AG04450 (cell line): ENCODE results near the gene FBXW7. TPM values are rescaled to one million over a fixed set of nuclear protein-coding genes. Genes with fewer than 3 reads are reported as not detected.

ENCODE experiments used
- CTCF ChIA-PET: fragments of 300-600, 350-600 bp; formaldehyde crosslinking; extraction: SDS; loops from one replicate; lab custom pipeline; 2022; ENCODE audit warnings: antibody characterized with exemption, inconsistent platforms; lab: Charles Lee
- POLR2A ChIA-PET: fragments of 350-600 bp; formaldehyde crosslinking; extraction: SDS; loops from one replicate; lab custom pipeline; 2021; ENCODE audit warnings: antibody characterized with exemption, inconsistent platforms; lab: Yijun Ruan, JAX
- DNase-seq: peaks from one replicate; pipeline ENCODE4 v3.0.0-alpha.2; 2011; ENCODE audit warnings: low read depth, low spot score
- H3K27ac ChIP-seq: one replicate; pipeline ENCODE4 v1.5.1; 2012; ENCODE audit warnings: low read depth, low read length, control low read depth
- H3K27me3 ChIP-seq: one replicate; pipeline ENCODE4 v1.6.0; 2012; ENCODE audit warnings: low read length; ENCODE audit not compliant: control insufficient read depth, insufficient read depth
- H3K4me3 ChIP-seq: 2 replicates; pipeline ENCODE4 v1.5.1; 2011; ENCODE audit warnings: mild to moderate bottlenecking, low read depth, low read length, control low read depth
- H3K9me3 ChIP-seq: 2 replicates; pipeline ENCODE4 v1.5.1; 2012; ENCODE audit warnings: low read length; ENCODE audit not compliant: control insufficient read depth, insufficient read depth
- CTCF ChIP-seq: IDR thresholded peaks from 2 replicates; pipeline ENCODE4 v1.5.1; 2011; ENCODE audit warnings: low read depth, low read length, control low read depth, inconsistent platforms
- polyA plus RNA-seq: library from polyadenylated mRNA; depleted of rRNA; stranded (reverse); fragments of >200 nt; gene quantifications from 2 replicates; pipeline ENCODE4 v1.2.3, GENCODE V29; 2011

FBXW7 gene
- polyA plus RNA-seq, 1 experiment, result 16.3 TPM

- H3K27ac ChIP-seq, result no peak overlapping the region
- no peak for TF ChIP-seq CTCF
- H3K4me3 ChIP-seq, result no peak overlapping the region
- DNase-seq, result no peak
- CTCF ChIA-PET, result interaction anchor here (1.5 to 4.0 kb wide), 2 partner anchors 38 to 176 kb away, joined by 4 to 22 read pairs; no protein-coding TSS in a partner anchor
- no peaks in the 10 kb centered on the region for H3K27me3 ChIP-seq
- H3K9me3 ChIP-seq, result no peaks in the 10 kb centered on the region; the same call in 1 of the 2 replicates
- POLR2A ChIA-PET, result no interaction called here
These were observed 71.7 kb downstream of the FBXW7 start for GRCh38 chr4:152464030-152464823.

DNA sequence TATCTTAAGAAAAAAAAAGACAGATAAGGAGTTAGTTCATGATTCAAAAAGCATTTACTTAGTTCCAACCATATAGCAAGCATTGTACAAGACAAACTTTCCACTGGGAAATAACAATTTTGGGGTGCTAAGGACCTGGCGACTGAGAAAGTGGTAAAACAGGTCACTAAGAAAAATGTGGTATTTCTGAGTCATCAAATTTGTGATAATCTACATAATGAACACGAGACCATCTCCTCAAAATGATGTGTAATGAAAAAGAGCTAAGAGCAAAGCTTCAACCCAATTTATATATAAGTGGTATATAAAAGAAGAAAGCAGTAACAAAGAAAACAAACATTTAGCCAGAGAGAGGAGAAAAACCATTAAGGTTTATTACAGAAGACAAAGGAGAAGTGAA, 72.3 kb downstream of the FBXW7 start:
- Histone ChIP-seq H3K9me3 (no peaks in the 10 kb centered on the region; the same call in 1 of the 2 replicates), H3K4me3 (no peak overlapping the region), H3K27me3 (no peaks in the 10 kb centered on the region), H3K27ac (no peak overlapping the region)
- ChIA-PET CTCF (interaction anchor here (4.0 kb wide), 1 partner anchor 38 kb away, joined by 22 read pairs; no protein-coding TSS in a partner anchor), POLR2A (no interaction called here)
- no peak for TF ChIP-seq CTCF
- DNase-seq, result no peak

DNA sequence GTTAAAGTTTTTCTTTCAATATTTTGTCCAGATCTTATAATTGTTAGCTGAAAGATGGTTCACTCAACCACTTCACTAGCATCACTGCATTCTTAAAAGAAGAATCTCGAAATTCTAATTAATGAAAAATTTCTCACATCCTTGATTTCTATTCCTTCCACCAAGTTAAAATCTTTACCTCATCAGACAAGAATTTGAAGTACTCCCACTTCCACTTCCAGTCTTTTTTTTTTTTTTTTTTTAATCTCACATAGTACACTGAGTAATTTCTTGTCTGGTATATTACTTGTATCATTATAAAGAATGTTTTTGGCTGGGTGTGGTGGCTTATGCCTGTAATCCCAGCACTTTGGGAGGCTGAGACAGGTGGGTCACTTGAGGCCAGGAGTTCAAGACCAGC, 73.2 kb downstream of the FBXW7 start:
- Histone ChIP-seq H3K9me3 (no peaks in the 10 kb centered on the region; the same call in 1 of the 2 replicates), H3K4me3 (no peak overlapping the region), H3K27me3 (no peaks in the 10 kb centered on the region), H3K27ac (no peak overlapping the region)
- no peak for TF ChIP-seq CTCF
- no peak for DNase-seq
- ChIA-PET POLR2A (no interaction called here), CTCF (interaction anchor here (1.0 to 4.0 kb wide), 3 partner anchors 38 to 177 kb away, joined by 3 to 22 read pairs (median 3); no protein-coding TSS in a partner anchor)

GRCh38 chr4:152462047-152462446, 73.8 kb downstream of the FBXW7 start:
- no peak overlapping the region for H3K27ac ChIP-seq
- TF ChIP-seq CTCF, result no peak
- no peak for DNase-seq
- ChIA-PET POLR2A (no interaction called here), CTCF (interaction anchor here (1.0 to 1.1 kb wide), 2 partner anchors 39 to 178 kb away, joined by 3 read pairs; no protein-coding TSS in a partner anchor)
- no peaks in the 10 kb centered on the region; the same call in 1 of the 2 replicates for H3K9me3 ChIP-seq
- no peaks in the 10 kb centered on the region for H3K27me3 ChIP-seq
- no peak overlapping the region for H3K4me3 ChIP-seq

GRCh38 chr4:152460488-152460887, 75.4 kb downstream of the FBXW7 start:
- TF ChIP-seq CTCF, result peak; percentile 29
- Histone ChIP-seq H3K27me3 (no peaks in the 10 kb centered on the region), H3K4me3 (no peak overlapping the region), H3K27ac (no peak overlapping the region), H3K9me3 (no peaks in the 10 kb centered on the region)
- POLR2A ChIA-PET, result no interaction called here
- peak; percentile 43 for DNase-seq
- CTCF ChIA-PET, result interaction anchor here (1.2 to 1.7 kb wide), 5 partner anchors 11 to 182 kb away, joined by 3 to 9 read pairs (median 3); no protein-coding TSS in a partner anchor
